ENCODE measurements around the gene CNPPD1. TPM values are rescaled to one million over a fixed set of nuclear protein-coding genes. Genes with fewer than 3 reads are reported as not detected.

The CNPPD1 gene
- total and polyA plus RNA-seq, 4 donors = 16.5 to 39.8 (median 21.6) TPM

DNA sequence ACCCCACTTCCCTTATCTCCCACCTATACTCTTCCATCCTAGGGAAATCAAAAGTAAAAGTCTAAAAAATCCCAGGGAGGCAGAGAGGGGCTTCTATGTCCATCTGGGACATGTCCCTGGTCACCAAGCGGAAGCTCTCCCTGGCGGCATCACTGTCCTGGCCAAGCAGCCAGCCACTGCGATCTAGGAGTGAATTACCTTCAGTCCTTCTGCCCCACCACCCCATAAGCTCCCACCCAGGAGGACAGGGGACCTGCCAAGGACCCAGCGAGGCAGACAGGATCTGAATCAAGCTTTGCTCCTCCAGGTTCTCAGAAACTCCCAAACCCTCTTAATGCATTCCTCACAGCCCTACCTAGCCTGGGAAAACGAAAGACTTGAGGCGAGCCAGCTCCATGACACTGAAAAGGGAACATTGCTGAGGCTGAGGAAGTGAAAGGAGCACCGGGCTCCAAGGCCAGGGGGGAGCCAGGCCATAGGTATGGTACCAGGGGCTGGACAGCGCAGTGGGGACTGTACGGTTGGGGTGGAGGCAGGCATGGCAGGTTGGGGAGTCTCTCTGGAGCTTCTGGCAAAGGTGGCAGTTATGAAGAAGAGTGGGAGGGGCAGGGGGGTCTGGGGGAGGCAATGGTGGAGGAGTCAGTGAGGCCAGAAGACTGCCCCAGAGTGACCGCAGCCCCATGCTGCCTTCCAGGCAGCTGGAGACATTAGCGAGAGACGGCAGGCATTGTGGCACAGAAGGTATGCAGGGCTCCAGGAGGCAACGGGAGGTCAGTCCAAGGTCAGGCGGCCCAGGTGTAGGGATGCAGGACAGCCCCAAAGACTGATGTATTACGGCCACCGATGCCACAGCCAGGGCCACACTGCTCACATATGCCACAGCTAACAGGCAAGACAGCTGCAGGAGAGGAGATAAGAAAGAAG, 4.2 kb downstream of the CNPPD1 start:
- no peak for TF ChIP-seq ATF3 (IDR thresholded peaks at IDR 0.05)
- no peak for TF ChIP-seq RAD21 (IDR thresholded peaks at IDR 0.05)
- TF ChIP-seq, protein P1, sequence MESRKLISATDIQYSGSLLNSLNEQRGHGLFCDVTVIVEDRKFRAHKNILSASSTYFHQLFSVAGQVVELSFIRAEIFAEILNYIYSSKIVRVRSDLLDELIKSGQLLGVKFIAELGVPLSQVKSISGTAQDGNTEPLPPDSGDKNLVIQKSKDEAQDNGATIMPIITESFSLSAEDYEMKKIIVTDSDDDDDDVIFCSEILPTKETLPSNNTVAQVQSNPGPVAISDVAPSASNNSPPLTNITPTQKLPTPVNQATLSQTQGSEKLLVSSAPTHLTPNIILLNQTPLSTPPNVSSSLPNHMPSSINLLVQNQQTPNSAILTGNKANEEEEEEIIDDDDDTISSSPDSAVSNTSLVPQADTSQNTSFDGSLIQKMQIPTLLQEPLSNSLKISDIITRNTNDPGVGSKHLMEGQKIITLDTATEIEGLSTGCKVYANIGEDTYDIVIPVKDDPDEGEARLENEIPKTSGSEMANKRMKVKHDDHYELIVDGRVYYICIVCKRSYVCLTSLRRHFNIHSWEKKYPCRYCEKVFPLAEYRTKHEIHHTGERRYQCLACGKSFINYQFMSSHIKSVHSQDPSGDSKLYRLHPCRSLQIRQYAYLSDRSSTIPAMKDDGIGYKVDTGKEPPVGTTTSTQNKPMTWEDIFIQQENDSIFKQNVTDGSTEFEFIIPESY (IDR thresholded peaks at IDR 0.05) = no peak
- no peak for TF ChIP-seq RXRA (IDR thresholded peaks at IDR 0.05)
- TF ChIP-seq CTCF (IDR thresholded peaks at IDR 0.05; ENCODE audit: low read depth, low read length, missing input control) = no peak
- TF ChIP-seq EGR1 (IDR thresholded peaks at IDR 0.05; ENCODE audit: low read depth in 2 of 2) = no peak
- no peak for TF ChIP-seq YY1 (IDR thresholded peaks at IDR 0.05)
- TF ChIP-seq FOXA1 (IDR thresholded peaks at IDR 0.05) = no peak
- no peak for TF ChIP-seq HNF4G (IDR thresholded peaks at IDR 0.05)
- no peak for TF ChIP-seq JUND (IDR thresholded peaks at IDR 0.05)
- TF ChIP-seq MAX (IDR thresholded peaks at IDR 0.05) = no peak
- TF ChIP-seq REST (IDR thresholded peaks at IDR 0.05) = no peak
- no peak for TF ChIP-seq NR2F2 (IDR thresholded peaks at IDR 0.05)
- no peak for TF ChIP-seq SP1 (IDR thresholded peaks at IDR 0.05)
- TF ChIP-seq GABPA (IDR thresholded peaks at IDR 0.05 in 1 of 2, conservative IDR thresholded peaks at IDR 0.05 in 1 of 2) = no peak
- no peak for TF ChIP-seq FOXA2 (IDR thresholded peaks at IDR 0.05)
- no peak for TF ChIP-seq TAF1 (conservative IDR thresholded peaks at IDR 0.05)
- TF ChIP-seq HNF4A (conservative IDR thresholded peaks at IDR 0.05) = no peak
- no peak for DNase-seq (ENCODE audit: low spot score)
- Histone ChIP-seq H3K9ac (ENCODE audit: low read depth in 1 of 2, low read length in 2 of 2) (no peak overlapping the region), H3K27me3 (ENCODE audit: control insufficient read depth in 4 of 4, insufficient read depth in 4 of 4, low read length in 3 of 4) (no peaks in the 10 kb centered on the region), H3K36me3 (ENCODE audit: control insufficient read depth in 4 of 4, insufficient read depth in 3 of 4, low read depth in 1 of 4, low read length in 3 of 4) (peaks cover 0 to 30% (median 24%) of the 10 kb centered on the region in 4 donors), H3K4me3 (ENCODE audit: low read depth in 1 of 3, low read length in 3 of 3) (no peak overlapping the region), H3K27ac (ENCODE audit: low read depth in 1 of 2, low read length in 2 of 2) (no peak overlapping the region), H3K9me3 (ENCODE audit: control insufficient read depth in 4 of 4, low read length in 3 of 4) (no peaks in the 10 kb centered on the region), H3K4me1 (ENCODE audit: control insufficient read depth in 4 of 4, insufficient read depth in 4 of 4, low read length in 3 of 4) (peaks cover 4 to 31% (median 22%) of the 10 kb centered on the region in 4 donors)
- WGBS = 92% methylated on average over 16 of the region's 16 CpGs

Data from liver (tissue), 9 donors.